T-cell (primary cell): ENCODE results near the gene GPC5. TPM values are rescaled to one million over a fixed set of nuclear protein-coding genes. Genes with fewer than 3 reads are reported as not detected.

Experiments
- ATAC-seq, 4 experiments: fragments of 200-7000 bp in 3 of 4; fragments of 150-1000 bp in 1 of 4; cut with Tn5 transposase; replicated peaks in 1 of 4; 1 replicate in 3 of 4; 2 replicates in 1 of 4; pipeline ENCODE4 v1.10.0; 2021; ENCODE audit warnings: moderate library complexity in 3 of 4, mild to moderate bottlenecking in 2 of 4, moderate number of reproducible peaks in 1 of 4
- CTCF ChIA-PET, 2 donors: fragments of 300-600 bp; sonication (Branson Sonifier 250); formaldehyde crosslinking; loops; one replicate each; lab custom pipeline; 2022; ENCODE audit warnings: antibody characterized with exemption in 2 of 2; lab: Charles Lee
- POLR2A ChIA-PET, 2 donors: fragments of 300-600 bp; sonication (Branson Sonifier 250); formaldehyde crosslinking; loops; one replicate each; lab custom pipeline; 2022; ENCODE audit warnings: antibody characterized with exemption in 2 of 2; lab: Charles Lee
- DNase-seq, 35 experiments: peaks; one replicate each; pipeline versions ENCODE4 v3.0.0 to v3.0.0-alpha.2; 2013 to 2023
- H3K27ac ChIP-seq: one replicate; pipeline ENCODE4 v1.5.1; 2013; ENCODE audit warnings: low read length
- H3K27me3 ChIP-seq, 2 experiments: replicated peaks in 1 of 2; 1 replicate in 1 of 2; 2 replicates in 1 of 2; pipeline versions ENCODE4 v1.6.1 to v1.7.0; 2013; ENCODE audit warnings: low read length in 1 of 2, mixed read lengths in 1 of 2; ENCODE audit not compliant: control insufficient read depth in 2 of 2, insufficient read depth in 2 of 2; ENCODE audit errors: extremely low read depth in 1 of 2
- H3K36me3 ChIP-seq, 2 donors: 1 replicate in 1 of 2; 2 replicates in 1 of 2; pipeline versions ENCODE4 v1.6.1 to v1.7.0; 2013; ENCODE audit warnings: low read length in 1 of 2; ENCODE audit not compliant: control insufficient read depth in 2 of 2, insufficient read depth in 1 of 2; ENCODE audit errors: extremely low read depth in 1 of 2
- H3K4me1 ChIP-seq, 2 experiments: 1 replicate in 1 of 2; 2 replicates in 1 of 2; pipeline versions ENCODE4 v1.6.1 to v1.7.0; 2013; ENCODE audit warnings: low read length in 2 of 2, mixed read lengths in 1 of 2; ENCODE audit not compliant: insufficient read depth in 2 of 2, control insufficient read depth in 1 of 2; ENCODE audit errors: extremely low read depth in 1 of 2
- H3K4me3 ChIP-seq, 2 donors: 1 replicate in 1 of 2; 2 replicates in 1 of 2; pipeline versions ENCODE4 v1.5.1 to v1.7.0; 2013; ENCODE audit warnings: mild to moderate bottlenecking in 2 of 2, low read length in 1 of 2, moderate library complexity in 1 of 2; ENCODE audit not compliant: control insufficient read depth in 1 of 2; ENCODE audit errors: extremely low read depth in 1 of 2
- H3K9me3 ChIP-seq: 2 replicates; pipeline ENCODE4 v1.7.0; 2013
- H3K27ac Mint-ChIP-seq, 2 donors: one replicate each; pipeline ENCODE4 v1.8.0; 2020 to 2021; ENCODE audit warnings: mild to moderate bottlenecking in 2 of 2, mixed read lengths in 2 of 2
- H3K27me3 Mint-ChIP-seq, 2 donors: one replicate each; pipeline ENCODE4 v1.8.0; 2021 to 2022; ENCODE audit warnings: mixed read lengths in 2 of 2
- H3K36me3 Mint-ChIP-seq: one replicate; pipeline ENCODE4 v1.8.0; 2021; ENCODE audit warnings: mixed read lengths
- H3K4me1 Mint-ChIP-seq, 3 donors: one replicate each; pipeline ENCODE4 v1.8.0; 2020 to 2022; ENCODE audit warnings: mixed read lengths in 3 of 3, mild to moderate bottlenecking in 1 of 3
- H3K4me3 Mint-ChIP-seq, 3 donors: one replicate each; pipeline ENCODE4 v1.8.0; 2020 to 2022; ENCODE audit warnings: mild to moderate bottlenecking in 3 of 3, mixed read lengths in 3 of 3, moderate library complexity in 3 of 3
- H3K9me3 Mint-ChIP-seq, 3 donors: one replicate each; pipeline ENCODE4 v1.8.0; 2020 to 2022; ENCODE audit warnings: mixed read lengths in 3 of 3
- WGBS: methylation state at CpG from one replicate; pipeline ENCODE4 v1.1.5; 2013; ENCODE audit warnings: missing lambda C conversion rate; ENCODE audit not compliant: insufficient coverage; 5-methylcytosine and 5-hydroxymethylcytosine counted together
- total RNA-seq, 35 experiments: library from RNA in 6 of 35; stranded (reverse) in 6 of 35; fragments of 120-200 nt in 1 of 35; gene quantifications; one replicate each; pipeline versions ENCODE4 v1.2.1 to v1.2.4 and lab custom pipeline; 2013 to 2026

The GPC5 gene
- total RNA-seq, 5 donors from 2014 or later (not counting 1 experiment from before 2014, with no cell fraction given), result 0.12 to 0.39 (median 0.26) TPM

DNA sequence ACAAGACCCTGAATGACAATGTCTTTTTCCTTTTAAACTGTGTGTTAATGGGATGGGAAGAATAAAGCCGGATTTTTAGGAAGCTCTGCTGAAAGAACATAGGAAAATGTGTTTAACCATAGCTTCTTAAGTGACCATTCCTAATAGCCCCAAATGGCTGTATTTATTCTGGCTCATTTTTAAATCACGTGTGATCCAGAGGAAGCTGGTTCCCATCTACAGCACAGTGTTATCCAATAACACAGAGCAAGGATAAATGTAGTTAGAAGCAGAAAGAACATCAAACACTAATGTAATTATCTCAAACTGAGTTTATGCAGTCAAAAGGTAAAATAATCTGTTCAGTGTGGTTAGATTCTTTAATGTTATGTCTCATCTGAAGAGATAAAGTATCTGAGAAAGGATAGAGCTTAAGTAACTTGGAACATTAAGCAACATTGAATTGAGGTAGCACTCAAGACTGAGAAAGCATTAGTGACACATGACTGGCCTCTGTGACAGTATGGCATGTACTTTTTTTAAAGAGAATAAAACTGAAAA, 853.3 kb downstream of the GPC5 start:
- WGBS, result no CpG with 5 or more reads among the region's 2 CpGs
- ATAC-seq (no peak), DNase-seq (no peak)
- peaks cover 8 to 17% (median 15%) of the 10 kb centered on the region in 3 donors for H3K9me3 Mint-ChIP-seq
- H3K4me1 ChIP-seq, result no peaks in the 10 kb centered on the region
- no peaks in the 10 kb centered on the region for H3K36me3 ChIP-seq
- no peak overlapping the region for H3K4me3 Mint-ChIP-seq
- no peak overlapping the region for H3K27ac ChIP-seq
- no peaks in the 10 kb centered on the region for H3K4me1 Mint-ChIP-seq
- H3K27me3 ChIP-seq, result no peaks in the 10 kb centered on the region
- no peaks in the 10 kb centered on the region for H3K27me3 Mint-ChIP-seq
- no peak overlapping the region for H3K4me3 ChIP-seq
- H3K36me3 Mint-ChIP-seq, result no peaks in the 10 kb centered on the region
- ChIA-PET CTCF (no interaction called here), POLR2A (no interaction called here)
- no peak overlapping the region for H3K27ac Mint-ChIP-seq
- H3K9me3 ChIP-seq, result no peaks in the 10 kb centered on the region

DNA sequence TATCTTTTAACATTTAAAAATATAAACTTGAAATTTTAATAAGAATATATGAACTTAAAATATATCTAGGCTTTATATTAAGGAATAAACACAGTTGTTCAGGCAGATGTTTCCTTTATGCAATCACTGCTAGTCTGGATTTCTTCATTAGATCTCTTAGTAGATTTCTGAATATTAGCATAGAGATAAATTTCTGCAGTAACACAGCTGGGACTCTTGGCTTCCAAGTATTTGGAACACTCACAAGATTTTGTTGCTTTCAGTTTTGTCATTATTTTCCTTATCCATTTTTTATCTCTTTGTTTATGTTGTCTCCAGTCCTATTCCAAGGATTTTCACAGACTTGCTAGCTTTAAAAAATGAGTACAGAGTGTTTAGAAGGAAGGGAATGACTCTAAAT, 857.1 kb downstream of the GPC5 start:
- no peak overlapping the region for H3K4me3 ChIP-seq
- no peak for ATAC-seq

DNA sequence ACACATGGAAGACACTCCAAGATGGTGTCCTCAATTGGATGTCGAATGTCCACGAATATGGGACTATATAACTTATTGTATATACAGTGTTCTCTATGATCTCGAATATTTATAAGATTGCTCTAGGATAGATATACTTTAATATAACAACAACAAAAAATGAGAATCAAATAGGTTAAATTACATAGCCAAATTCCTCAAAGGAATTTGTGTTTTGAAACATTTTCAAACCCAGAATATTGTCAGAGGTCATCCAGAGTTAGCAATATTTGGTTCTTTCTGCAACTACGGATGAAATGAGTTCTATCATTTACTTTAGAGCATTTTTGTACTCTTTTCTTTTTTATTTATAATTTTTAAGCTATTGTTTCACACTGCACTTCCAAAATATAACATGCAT, 857.8 kb downstream of the GPC5 start:
- Mint-ChIP-seq H3K27ac (no peak overlapping the region), H3K27me3 (no peaks in the 10 kb centered on the region), H3K9me3 (peaks cover 5 to 17% (median 9%) of the 10 kb centered on the region in 3 donors), H3K36me3 (no peaks in the 10 kb centered on the region), H3K4me3 (no peak overlapping the region), H3K4me1 (no peaks in the 10 kb centered on the region)
- Histone ChIP-seq H3K4me3 (no peak overlapping the region), H3K4me1 (no peaks in the 10 kb centered on the region), H3K9me3 (no peaks in the 10 kb centered on the region), H3K27ac (no peak overlapping the region), H3K27me3 (no peaks in the 10 kb centered on the region), H3K36me3 (no peaks in the 10 kb centered on the region)
- ATAC-seq (no peak), DNase-seq (no peak)
- POLR2A ChIA-PET, result no interaction called here
- no CpG with 5 or more reads among the region's 4 CpGs for WGBS
- CTCF ChIA-PET, result no interaction called here

More for the DNA sequence above, 857.1 kb downstream of the GPC5 start:
- Mint-ChIP-seq H3K27ac (no peak overlapping the region), H3K9me3 (peaks cover 5 to 15% (median 12%) of the 10 kb centered on the region in 3 donors), H3K4me1 (no peaks in the 10 kb centered on the region), H3K36me3 (no peaks in the 10 kb centered on the region), H3K4me3 (no peak overlapping the region), H3K27me3 (no peaks in the 10 kb centered on the region)
- DNase-seq, result no peak
- ChIA-PET CTCF (no interaction called here), POLR2A (no interaction called here)
- Histone ChIP-seq H3K36me3 (no peaks in the 10 kb centered on the region), H3K4me1 (no peaks in the 10 kb centered on the region), H3K9me3 (no peaks in the 10 kb centered on the region), H3K27me3 (no peaks in the 10 kb centered on the region), H3K27ac (no peak overlapping the region)

DNA sequence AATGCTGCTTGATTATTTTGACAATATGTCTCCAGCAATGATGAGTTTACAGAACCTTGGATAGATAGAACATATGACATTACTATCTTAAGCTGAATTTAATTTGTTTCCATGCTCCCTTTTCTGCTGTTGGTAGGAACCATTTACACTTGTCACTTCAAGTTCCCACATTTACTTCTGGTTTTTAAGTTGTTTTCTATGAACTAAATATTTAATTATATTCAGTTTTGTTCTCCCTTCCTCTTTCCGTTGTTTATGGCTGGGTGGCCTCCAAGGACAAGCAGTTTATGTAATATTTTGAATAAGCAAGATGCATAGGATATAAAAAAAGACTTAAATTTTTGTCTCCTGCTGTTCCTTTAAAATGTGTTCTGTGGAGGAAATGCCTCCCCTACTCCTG, 860.6 kb downstream of the GPC5 start:
- WGBS, result no CpG with 5 or more reads among the region's 1 CpG
- POLR2A ChIA-PET, result no interaction called here
- no peaks in the 10 kb centered on the region for H3K36me3 Mint-ChIP-seq

DNA sequence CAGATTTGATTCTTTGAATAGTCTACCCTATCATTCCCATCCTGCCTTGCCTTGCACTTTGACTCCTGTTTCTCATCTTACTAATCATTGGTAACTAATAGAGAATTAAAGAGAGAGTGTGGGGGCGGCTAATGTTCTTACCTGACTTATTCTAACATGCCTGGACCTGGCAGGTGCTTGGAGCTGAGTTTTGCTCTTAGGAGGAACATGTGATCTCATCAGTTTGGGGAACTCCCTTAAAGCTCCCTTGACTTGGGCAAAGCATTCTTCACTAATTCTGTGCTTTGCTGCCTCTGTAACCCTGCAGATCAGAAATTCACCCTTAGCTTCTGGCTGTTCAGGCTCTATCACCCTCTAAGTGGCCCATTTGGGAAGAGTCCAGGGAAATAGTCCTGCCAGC, 861.1 kb downstream of the GPC5 start:
- H3K4me3 Mint-ChIP-seq, result no peak overlapping the region
- ChIA-PET POLR2A (no interaction called here), CTCF (no interaction called here)
- WGBS, result no CpG with 5 or more reads among the region's 1 CpG
- DNase-seq (no peak), ATAC-seq (no peak)
- H3K4me1 Mint-ChIP-seq, result no peaks in the 10 kb centered on the region
- peaks cover 0 to 8% (median 0%) of the 10 kb centered on the region in 3 donors for H3K9me3 Mint-ChIP-seq
- H3K36me3 Mint-ChIP-seq, result no peaks in the 10 kb centered on the region
- no peaks in the 10 kb centered on the region for H3K4me1 ChIP-seq
- H3K27me3 Mint-ChIP-seq, result no peaks in the 10 kb centered on the region
- no peak overlapping the region for H3K4me3 ChIP-seq
- no peak overlapping the region for H3K27ac Mint-ChIP-seq
- no peaks in the 10 kb centered on the region for H3K36me3 ChIP-seq
- H3K27me3 ChIP-seq, result no peaks in the 10 kb centered on the region
- H3K27ac ChIP-seq, result no peak overlapping the region
- no peaks in the 10 kb centered on the region for H3K9me3 ChIP-seq

More for the DNA sequence above, 860.6 kb downstream of the GPC5 start:
- Mint-ChIP-seq H3K27me3 (no peaks in the 10 kb centered on the region), H3K4me3 (no peak overlapping the region), H3K4me1 (no peaks in the 10 kb centered on the region), H3K27ac (no peak overlapping the region), H3K9me3 (peaks cover 0 to 8% (median 0%) of the 10 kb centered on the region in 3 donors)
- no peaks in the 10 kb centered on the region for H3K27me3 ChIP-seq
- H3K4me3 ChIP-seq, result no peak overlapping the region
- CTCF ChIA-PET, result no interaction called here
- no peaks in the 10 kb centered on the region for H3K9me3 ChIP-seq
- H3K27ac ChIP-seq, result no peak overlapping the region
- no peaks in the 10 kb centered on the region for H3K4me1 ChIP-seq
- DNase-seq (no peak), ATAC-seq (no peak)
- no peaks in the 10 kb centered on the region for H3K36me3 ChIP-seq

DNA sequence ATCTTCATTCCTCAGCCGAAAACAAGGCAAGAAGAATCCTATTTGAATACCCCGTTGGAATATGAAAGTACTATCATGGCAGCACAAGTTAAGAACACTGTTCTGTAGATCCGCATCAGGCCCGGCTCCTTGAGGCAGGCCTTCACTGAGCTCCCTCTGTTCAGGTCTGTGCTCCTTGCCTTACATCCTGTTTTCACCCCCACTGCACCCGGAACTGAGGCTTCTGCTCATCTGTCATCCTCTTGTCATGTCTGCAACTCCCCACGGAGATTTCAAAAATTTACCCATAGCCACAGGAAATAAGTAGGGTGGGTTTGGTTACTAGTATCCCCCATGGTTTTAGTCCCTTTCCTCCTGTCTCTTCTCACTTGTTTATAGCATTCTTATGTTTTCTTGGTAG, 861.9 kb downstream of the GPC5 start:
- 81% methylated on average over 4 of the region's 6 CpGs for WGBS

More for the DNA sequence above, 861.9 kb downstream of the GPC5 start:
- no peak overlapping the region for H3K4me3 ChIP-seq
- no peak overlapping the region for H3K27ac ChIP-seq
- CTCF ChIA-PET, result interaction anchor here in 1 of 2 donors (0.6 kb wide), 1 partner anchor 438 kb away, joined by 3 read pairs; no protein-coding TSS in a partner anchor
- no peaks in the 10 kb centered on the region for H3K27me3 Mint-ChIP-seq
- no peaks in the 10 kb centered on the region for H3K36me3 Mint-ChIP-seq
- H3K4me1 Mint-ChIP-seq, result no peaks in the 10 kb centered on the region
- ATAC-seq, result no peak
- peaks cover 0 to 10% (median 0%) of the 10 kb centered on the region in 3 donors for H3K9me3 Mint-ChIP-seq
- no peak for DNase-seq
- H3K4me1 ChIP-seq, result no peaks in the 10 kb centered on the region
- no peak overlapping the region for H3K4me3 Mint-ChIP-seq
- no peaks in the 10 kb centered on the region for H3K36me3 ChIP-seq
- POLR2A ChIA-PET, result no interaction called here
- no peaks in the 10 kb centered on the region for H3K27me3 ChIP-seq
- H3K27ac Mint-ChIP-seq, result no peak overlapping the region
- H3K9me3 ChIP-seq, result no peaks in the 10 kb centered on the region
